Measurements from ENCODE around the gene SLC22A13. TPM values are rescaled to one million over a fixed set of nuclear protein-coding genes. Genes with fewer than 3 reads are reported as not detected.

The SLC22A13 gene
- total and polyA plus RNA-seq, 9 of the 15 experiments (the other 6 are each of a cell fraction or from before 2014, with no cell fraction given), result 0.09 to 0.49 (median 0.17) TPM; not detected in 3

- Histone ChIP-seq H4K20me1 (replicated peaks; ENCODE audit: control insufficient read depth, insufficient read depth, low read length) (peaks cover 5% of the 10 kb centered on the region; the same call in 1 of the 2 replicates), H3K27ac (ENCODE audit: extremely low read depth, low read depth, low read length) (no peak overlapping the region), H3K9ac (ENCODE audit: insufficient read depth in 1 of 2, low read depth in 2 of 2, low read length in 2 of 2) (no peak overlapping the region), H3K4me2 (ENCODE audit: insufficient read depth, low read length) (peak overlapping the region; percentile 32), H3K79me2 (ENCODE audit: control insufficient read depth, insufficient read depth, low read length) (no peaks in the 10 kb centered on the region), H3K4me1 (replicated peaks in 1 of 2; ENCODE audit: control insufficient read depth in 2 of 2, insufficient read depth in 2 of 2, low read length in 2 of 2) (peaks cover 4 to 13% of the 10 kb centered on the region in 2 experiments; a peak in 2 of 5 replicates), H3K9me3 (replicated peaks; ENCODE audit: control insufficient read depth, insufficient read depth, low read depth, low read length) (no peaks in the 10 kb centered on the region), H3K36me3 (ENCODE audit: control insufficient read depth, insufficient read depth, low read length) (no peaks in the 10 kb centered on the region), H3K9me1 (ENCODE audit: control insufficient read depth, insufficient read depth, low read length) (no peaks in the 10 kb centered on the region), H3K4me3 (no peak overlapping the region), H2AFZ (ENCODE audit: low read depth, low read length) (no peak overlapping the region), H3K27me3 (ENCODE audit: control insufficient read depth in 2 of 2, insufficient read depth in 2 of 2, low read length in 2 of 2) (peaks cover 0 to 7% of the 10 kb centered on the region in 2 experiments; a peak in 1 of 5 replicates)
- BruUV-seq (replicated peaks), result no TSS peak
- ChIA-PET POLR2A (interaction anchor here (0.6 to 1.5 kb wide), 6 partner anchors 8 to 147 kb away, joined by 3 to 7 read pairs (median 4); partner anchors contain the start of gene OXSR1), CTCF (ENCODE audit: low intra/inter-chr PET ratio) (no interaction called here)
- in situ Hi-C loops (cut with MboI), result no loop called here
- FAIRE-seq (peak; percentile 19), ATAC-seq (peak; percentile 29), DNase-seq (ENCODE audit: extremely low read depth in 1 of 4, low spot score in 3 of 4) (peak in 2 of 4 experiments; percentile 31 to 55)
- intact Hi-C loops (cut with micrococcal nuclease), result no loop called here
- TF ChIP-seq CBFA2T2 (conservative IDR thresholded peaks at IDR 0.05) (peak; percentile 64), MEIS2 (IDR thresholded peaks at IDR 0.05; ENCODE audit: partially characterized antibody) (peak; percentile 8), ZNF395 (CRISPR knock-in tag; IDR thresholded peaks at IDR 0.05) (0 out of 2 replicates have a peak, but pooled peaks have one; percentile 8), MTA2 (IDR thresholded peaks at IDR 0.05; ENCODE audit: low read depth) (peak; percentile 32; the same call in 1 of the 2 replicates), PCBP2 (IDR thresholded peaks at IDR 0.05; ENCODE audit: low read depth, low read length, poor library complexity, severe bottlenecking) (no peak), MBD1 (CRISPR knock-in tag; IDR thresholded peaks at IDR 0.05) (no peak), CREB5 (CRISPR knock-in tag; IDR thresholded peaks at IDR 0.05) (no peak), NCOR1 (IDR thresholded peaks at IDR 0.05) (peak; percentile 57; the same call in 1 of the 2 replicates), TAL1 (IDR thresholded peaks at IDR 0.05) (peak; percentile 65), FOXM1 (IDR thresholded peaks at IDR 0.05; ENCODE audit: low read depth) (no peak), FOXM1 (CRISPR knock-in tag; IDR thresholded peaks at IDR 0.05; ENCODE audit: low read depth) (no peak), HEY1 (CRISPR knock-in tag; IDR thresholded peaks at IDR 0.05; ENCODE audit: borderline replicate concordance) (no peak), DPF2 (IDR thresholded peaks at IDR 0.05) (0 out of 2 replicates have a peak, but pooled peaks have one; percentile 20), ARID1B (IDR thresholded peaks at IDR 0.05) (peak; percentile 64), TEAD4 (IDR thresholded peaks at IDR 0.05; ENCODE audit: low read length) (peak; percentile 66), TEAD4 (CRISPR knock-in tag; IDR thresholded peaks at IDR 0.05; ENCODE audit: borderline replicate concordance) (no peak), CBFA2T3 (IDR thresholded peaks at IDR 0.05) (peak; percentile 80), TCF3 (CRISPR knock-in tag; IDR thresholded peaks at IDR 0.05) (peak; percentile 67)
- 0% methylated on average over 1 of the region's 1 CpG for whole genome bisulfite sequencing (ENCODE audit: insufficient coverage, low coverage, missing lambda C conversion rate)
Observed at GRCh38 chr3:38264779-38265178, 833 bp upstream of the SLC22A13 start.

Measured in K562 (cell line).